Neuronal stem cell (in vitro differentiated cells): ENCODE data around the gene EMSY.

Experiments used
- DNase-seq: peaks from one replicate; pipeline ENCODE4 v3.0.0-alpha.2; 2013; ENCODE audit warnings: low spot score
- H2AFZ ChIP-seq: one replicate; pipeline ENCODE4 v1.6.1; 2013; ENCODE audit warnings: mild to moderate bottlenecking, low read length, inconsistent platforms
- H2AK5ac ChIP-seq: 2 replicates; pipeline ENCODE4 v1.6.1; 2013; ENCODE audit warnings: low read depth, mild to moderate bottlenecking, inconsistent platforms, low read length, moderate library complexity, mixed read lengths
- H2BK120ac ChIP-seq: 2 replicates; pipeline ENCODE4 v1.6.1; 2013; ENCODE audit warnings: low read depth, mild to moderate bottlenecking, inconsistent platforms, low read length, moderate library complexity, mixed read lengths
- H2BK12ac ChIP-seq: one replicate; pipeline ENCODE4 v1.6.1; 2013; ENCODE audit warnings: low read length, inconsistent platforms
- H2BK15ac ChIP-seq: 2 replicates; pipeline ENCODE4 v1.6.1; 2013; ENCODE audit warnings: mild to moderate bottlenecking, low read length, inconsistent platforms, mixed read lengths
- H2BK5ac ChIP-seq: one replicate; pipeline ENCODE4 v1.6.1; 2013; ENCODE audit warnings: inconsistent platforms, mild to moderate bottlenecking, low read length, moderate library complexity
- H3K14ac ChIP-seq: one replicate; pipeline ENCODE4 v1.6.1; 2013; ENCODE audit warnings: low read length, inconsistent platforms
- H3K18ac ChIP-seq: 2 replicates; pipeline ENCODE4 v1.6.1; 2013; ENCODE audit warnings: low read length, inconsistent platforms
- H3K23ac ChIP-seq: 2 replicates; pipeline ENCODE4 v1.6.1; 2013; ENCODE audit warnings: low read depth, mild to moderate bottlenecking, mixed read lengths, low read length, inconsistent platforms; ENCODE audit not compliant: poor library complexity
- H3K27ac ChIP-seq: replicated peaks from 3 replicates; pipeline ENCODE4 v1.5.1; 2013; ENCODE audit warnings: low read length, inconsistent platforms
- H3K27me3 ChIP-seq, 3 experiments: 2 replicates each; pipeline ENCODE4 v1.6.1; 2013; ENCODE audit warnings: low read length in 3 of 3, mild to moderate bottlenecking in 2 of 3, inconsistent platforms in 1 of 3, low read depth in 1 of 3, mixed read lengths in 1 of 3, moderate library complexity in 1 of 3; ENCODE audit not compliant: control insufficient read depth in 3 of 3, insufficient read depth in 3 of 3
- H3K36me3 ChIP-seq, 2 donors: replicated peaks in 1 of 2; 2 replicates each; pipeline ENCODE4 v1.6.1; 2013; ENCODE audit warnings: low read length in 2 of 2; ENCODE audit not compliant: control insufficient read depth in 2 of 2, insufficient read depth in 2 of 2
- H3K4ac ChIP-seq: 2 replicates; pipeline ENCODE4 v1.6.1; 2013; ENCODE audit warnings: inconsistent platforms, mild to moderate bottlenecking, low read length, moderate library complexity
- H3K4me1 ChIP-seq, 2 donors: 1 replicate in 1 of 2; 2 replicates in 1 of 2; pipeline ENCODE4 v1.6.1; 2013; ENCODE audit warnings: low read length in 2 of 2, low read depth in 1 of 2; ENCODE audit not compliant: control insufficient read depth in 2 of 2, insufficient read depth in 1 of 2
- H3K4me2 ChIP-seq: one replicate; pipeline ENCODE4 v1.6.1; 2013; ENCODE audit warnings: mild to moderate bottlenecking, low read length, inconsistent platforms; ENCODE audit not compliant: insufficient read depth, poor library complexity, severe bottlenecking
- H3K4me3 ChIP-seq, 2 donors: 2 replicates each; pipeline ENCODE4 v1.5.1; 2013; ENCODE audit warnings: low read length in 2 of 2, mild to moderate bottlenecking in 2 of 2, inconsistent platforms in 1 of 2, moderate library complexity in 1 of 2
- H3K79me1 ChIP-seq: one replicate; pipeline ENCODE4 v1.6.1; 2013; ENCODE audit warnings: low read depth, mild to moderate bottlenecking, inconsistent platforms, low read length, moderate library complexity
- H3K9ac ChIP-seq: one replicate; pipeline ENCODE4 v1.6.1; 2013; ENCODE audit warnings: mild to moderate bottlenecking, low read depth, low read length, inconsistent platforms; ENCODE audit not compliant: poor library complexity
- H3K9me3 ChIP-seq, 2 donors: replicated peaks in 1 of 2; 2 replicates each; pipeline versions ENCODE3 to v1.6.1; 2013; ENCODE audit warnings: low read length in 2 of 2, mild to moderate bottlenecking in 2 of 2, inconsistent platforms in 1 of 2, low read depth in 1 of 2, mixed read lengths in 1 of 2, moderate library complexity in 1 of 2; ENCODE audit not compliant: control insufficient read depth in 2 of 2, insufficient read depth in 1 of 2
- H4K8ac ChIP-seq: one replicate; pipeline ENCODE4 v1.6.1; 2013; ENCODE audit warnings: low read depth, mild to moderate bottlenecking, inconsistent platforms, low read length, moderate library complexity
- H4K91ac ChIP-seq: one replicate; pipeline ENCODE4 v1.6.1; 2013; ENCODE audit warnings: low read length, low read depth, mild to moderate bottlenecking, inconsistent platforms; ENCODE audit not compliant: poor library complexity
- WGBS, 2 donors: extraction: QIAGEN DNeasy Blood & Tissue Kit; methylation state at CpG; one replicate each; pipeline ENCODE4 v1.1.7; 2013; ENCODE audit warnings: missing lambda C conversion rate in 2 of 2, mixed read lengths in 1 of 2; ENCODE audit not compliant: insufficient read length in 2 of 2, insufficient replicate concordance in 1 of 2; ENCODE audit errors: extremely low coverage in 2 of 2; 5-methylcytosine and 5-hydroxymethylcytosine counted together

Gene EMSY

GRCh38 chr11:76426660-76427059, 18.2 kb upstream of the EMSY start:
- H3K4ac ChIP-seq = no peak overlapping the region

GRCh38 chr11:76436020-76436419, 8.8 kb upstream of the EMSY start:
- no peak overlapping the region for H2BK120ac ChIP-seq
- H3K27me3 ChIP-seq = no peaks in the 10 kb centered on the region
- peaks cover 0 to 12% of the 10 kb centered on the region in 2 donors for H3K36me3 ChIP-seq
- no peak overlapping the region for H3K27ac ChIP-seq
- H2AK5ac ChIP-seq = no peak overlapping the region
- no peak overlapping the region for H3K14ac ChIP-seq
- no peak overlapping the region for H2AFZ ChIP-seq
- no peak overlapping the region for H4K91ac ChIP-seq
- H3K9ac ChIP-seq = no peak overlapping the region
- H3K4me3 ChIP-seq = no peak overlapping the region
- no peak overlapping the region for H2BK12ac ChIP-seq
- H3K4ac ChIP-seq = no peak overlapping the region
- no peak overlapping the region for H3K23ac ChIP-seq
- H3K79me1 ChIP-seq = peaks cover 2% of the 10 kb centered on the region
- no peaks in the 10 kb centered on the region for H3K4me1 ChIP-seq
- H2BK5ac ChIP-seq = no peak overlapping the region
- DNase-seq = no peak
- no peak overlapping the region for H2BK15ac ChIP-seq
- no peak overlapping the region for H3K4me2 ChIP-seq
- H3K9me3 ChIP-seq = peaks cover 0 to 6% of the 10 kb centered on the region in 2 donors
- no peak overlapping the region for H3K18ac ChIP-seq
- no peak overlapping the region for H4K8ac ChIP-seq
- no CpG with 5 or more reads among the region's 1 CpG for WGBS, 2 donors

More at GRCh38 chr11:76426660-76427059, 18.2 kb upstream of the EMSY start:
- Histone ChIP-seq H3K79me1 (no peaks in the 10 kb centered on the region), H3K27ac (no peak overlapping the region), H3K36me3 (no peaks in the 10 kb centered on the region), H4K8ac (no peak overlapping the region), H3K4me3 (no peak overlapping the region), H3K14ac (no peak overlapping the region), H2BK12ac (no peak overlapping the region), H3K9ac (no peak overlapping the region), H3K18ac (no peak overlapping the region), H2BK120ac (no peak overlapping the region), H2BK5ac (no peak overlapping the region), H3K23ac (no peak overlapping the region), H3K4me2 (no peak overlapping the region), H2AFZ (no peak overlapping the region), H4K91ac (no peak overlapping the region), H3K27me3 (no peaks in the 10 kb centered on the region), H2BK15ac (no peak overlapping the region), H3K9me3 (no peaks in the 10 kb centered on the region), H2AK5ac (no peak overlapping the region), H3K4me1 (peaks cover 0 to 1% of the 10 kb centered on the region in 2 donors)
- DNase-seq = no peak

DNA sequence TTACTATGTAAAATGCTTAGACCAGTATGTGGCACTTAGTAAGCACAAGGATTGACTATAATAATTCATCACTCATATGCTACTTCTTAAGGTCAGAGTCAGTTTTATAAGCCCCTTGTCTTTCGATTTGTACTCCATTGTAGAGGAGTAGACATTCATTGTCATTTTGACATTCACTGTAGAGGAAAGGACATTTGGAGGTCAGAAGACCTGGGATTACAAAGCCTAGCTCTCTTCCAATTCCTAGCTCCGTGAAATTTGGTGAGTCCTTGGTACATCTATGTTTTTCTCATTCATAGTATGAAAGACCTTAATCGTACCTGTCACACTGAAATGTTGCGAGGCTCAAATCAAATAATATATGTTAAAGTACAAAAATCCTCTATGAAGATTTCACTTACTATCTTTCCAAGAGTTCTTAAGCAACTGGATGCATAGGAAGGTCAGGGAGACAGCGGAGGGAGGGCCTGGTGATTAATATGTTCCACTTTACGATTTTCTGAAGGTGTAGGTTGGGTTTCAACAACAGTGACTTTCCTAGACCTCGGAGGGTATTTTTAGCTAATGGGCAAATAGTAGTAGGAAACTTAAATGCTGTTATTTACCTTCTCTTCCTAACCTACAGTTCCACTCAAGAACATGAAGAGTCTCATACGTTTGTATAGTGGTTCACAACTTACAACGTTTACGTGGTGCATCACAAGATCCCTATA, 1.4 kb upstream of the EMSY start:
- Histone ChIP-seq H2AFZ (peak overlapping the region; percentile 82), H2BK120ac (no peak overlapping the region), H3K9me3 (no peaks in the 10 kb centered on the region), H3K36me3 (peaks cover 3 to 46% of the 10 kb centered on the region in 2 donors), H3K18ac (no peak overlapping the region), H2AK5ac (no peak overlapping the region), H2BK15ac (no peak overlapping the region), H3K27ac (no peak overlapping the region), H3K4me2 (peak overlapping the region; percentile 61), H2BK5ac (no peak overlapping the region), H3K79me1 (peaks cover 9% of the 10 kb centered on the region), H3K27me3 (no peaks in the 10 kb centered on the region), H2BK12ac (no peak overlapping the region), H3K4me3 (peak overlapping the region; percentile 81 to 98), H4K8ac (no peak overlapping the region), H4K91ac (no peak overlapping the region), H3K4me1 (peaks cover 6 to 12% of the 10 kb centered on the region in 2 donors), H3K9ac (no peak overlapping the region), H3K14ac (no peak overlapping the region), H3K23ac (no peak overlapping the region), H3K4ac (no peak overlapping the region)
- no peak for DNase-seq
- WGBS, 2 donors = no CpG with 5 or more reads among the region's 10 CpGs

DNA sequence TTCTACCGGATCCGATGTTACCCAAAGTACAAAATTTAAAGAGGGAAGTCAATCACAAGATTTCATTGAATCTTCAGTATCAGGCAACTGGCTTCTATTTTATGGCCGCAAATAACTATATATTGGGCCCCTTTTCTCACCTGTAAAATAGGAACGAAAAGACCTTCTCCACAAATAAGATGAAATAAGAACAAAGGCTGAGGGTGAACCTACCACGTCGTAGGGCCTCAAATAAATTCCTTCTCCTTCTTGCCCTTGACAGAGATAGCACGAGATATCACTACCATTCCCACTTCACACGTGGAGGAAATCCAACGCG, 794 bp upstream of the EMSY start:
- H3K4me1 ChIP-seq = peaks cover 7 to 14% of the 10 kb centered on the region in 2 donors
- peak overlapping the region; percentile 89 for H3K18ac ChIP-seq
- no peak overlapping the region for H2BK120ac ChIP-seq
- no peaks in the 10 kb centered on the region for H3K9me3 ChIP-seq
- H4K91ac ChIP-seq = peak overlapping the region; percentile 75
- no peak overlapping the region for H3K4ac ChIP-seq
- H2BK12ac ChIP-seq = no peak overlapping the region
- peak overlapping the region; percentile 81 to 98 for H3K4me3 ChIP-seq
- H2AFZ ChIP-seq = peak overlapping the region; percentile 82
- H3K27ac ChIP-seq = peak overlapping the region; percentile 87
- peak overlapping the region; percentile 92 for H3K9ac ChIP-seq
- peak overlapping the region; percentile 22 for H3K23ac ChIP-seq
- no peaks in the 10 kb centered on the region for H3K27me3 ChIP-seq
- no peak overlapping the region for H2BK5ac ChIP-seq
- H2AK5ac ChIP-seq = no peak overlapping the region
- H4K8ac ChIP-seq = no peak overlapping the region
- H2BK15ac ChIP-seq = no peak overlapping the region
- no peak overlapping the region for H3K14ac ChIP-seq
- H3K36me3 ChIP-seq = peaks cover 3 to 51% of the 10 kb centered on the region in 2 donors
- H3K4me2 ChIP-seq = peak overlapping the region; percentile 61
- H3K79me1 ChIP-seq = peaks cover 9% of the 10 kb centered on the region
- WGBS, 2 donors = no CpG with 5 or more reads among the region's 10 CpGs
- no peak for DNase-seq
